H54 (cell line): ENCODE data around the gene TUSC2.

ENCODE experiments used
- DNase-seq: peaks from one replicate; pipeline ENCODE4 v3.0.0; 2011; ENCODE audit warnings: low spot score, mixed read lengths; ENCODE audit not compliant: insufficient read length
- FAIRE-seq: peaks from 3 replicates; lab custom pipeline; 2011; peaks lifted over from hg19 to GRCh38; lab: Jason Lieb, UNC
- POLR2A ChIP-seq: IDR thresholded peaks from 2 replicates; pipeline ENCODE4 v1.6.1; 2011; ENCODE audit warnings: low read depth, mild to moderate bottlenecking, low read length

TUSC2 gene

GRCh38 chr3:50278123-50278879 lies 49.7 kb downstream of the TUSC2 start:
- FAIRE-seq (no peak), DNase-seq (no peak)

DNA sequence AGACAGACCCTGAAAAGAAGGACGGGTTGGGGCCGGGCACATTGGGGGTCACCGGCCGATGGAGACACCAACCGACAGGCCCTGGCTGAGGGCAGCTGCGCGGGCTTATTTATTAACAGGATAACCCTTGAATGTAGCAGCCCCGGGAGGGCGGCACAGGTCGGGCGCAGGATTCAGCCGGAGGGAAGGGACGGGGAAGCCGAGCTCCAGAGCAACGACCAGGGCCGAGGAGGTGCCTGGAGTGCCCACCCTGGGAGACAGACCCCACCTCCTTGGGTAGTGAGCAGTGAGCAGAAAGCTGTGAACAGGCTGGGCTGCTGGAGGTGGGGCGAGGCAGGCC lies 51.3 kb downstream of the TUSC2 start:
- FAIRE-seq, result no peak
- no peak for DNase-seq
- no peak for TF ChIP-seq POLR2A

More at GRCh38 chr3:50278123-50278879, 49.7 kb downstream of the TUSC2 start:
- TF ChIP-seq POLR2A, result no peak

DNA sequence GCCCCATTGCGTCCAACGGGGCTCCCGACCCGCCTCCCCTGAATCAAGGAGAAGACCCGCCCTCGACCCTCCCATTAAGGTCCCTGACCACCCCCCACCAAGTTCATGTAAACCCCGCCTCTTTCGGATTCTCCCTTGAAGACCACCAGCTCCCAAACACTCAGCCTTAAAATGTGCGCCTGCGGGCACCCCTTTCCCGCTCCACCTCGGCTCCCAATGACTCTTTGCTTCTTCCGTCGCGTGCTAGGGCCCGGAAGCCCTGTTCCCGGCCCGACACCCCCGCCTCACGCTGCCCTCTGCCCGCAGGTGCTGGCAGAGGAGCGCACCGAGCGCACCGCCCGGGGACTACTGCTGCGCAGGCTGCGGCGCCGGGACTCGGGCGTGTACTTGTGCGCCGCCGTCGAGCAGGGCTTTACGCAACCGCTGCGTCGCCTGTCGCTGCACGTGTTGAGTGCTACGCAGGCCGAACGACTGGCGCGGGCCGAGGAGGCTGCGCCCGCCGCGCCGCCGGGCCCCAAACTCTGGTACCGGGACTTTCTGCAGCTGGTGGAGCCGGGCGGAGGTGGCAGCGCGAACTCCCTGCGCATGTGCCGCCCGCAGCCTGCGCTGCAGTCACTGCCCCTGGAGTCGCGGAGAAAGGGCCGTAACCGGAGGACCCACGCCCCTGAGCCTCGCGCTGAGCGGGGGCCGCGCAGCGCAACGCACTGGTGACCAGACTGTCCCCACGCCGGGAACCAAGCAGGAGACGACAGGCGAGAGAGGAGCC lies 51.8 kb downstream of the TUSC2 start:
- TF ChIP-seq POLR2A, result no peak
- FAIRE-seq (no peak), DNase-seq (no peak)

GRCh38 chr3:50275141-50275995 lies 52.7 kb downstream of the TUSC2 start:
- no peak for DNase-seq
- no peak for FAIRE-seq
- TF ChIP-seq POLR2A, result no peak
